Measurements from ENCODE around the gene FHOD3. TPM values are rescaled to one million over a fixed set of nuclear protein-coding genes. Genes with fewer than 3 reads are reported as not detected.
A peak's percentile ranks its signal among the peaks of the same experiment; 100 is the strongest.

Gene FHOD3
- total and polyA plus RNA-seq, 9 of the 15 experiments (the other 6 are each of a cell fraction or from before 2014, with no cell fraction given) = 0.11 TPM; not detected in 8

DNA sequence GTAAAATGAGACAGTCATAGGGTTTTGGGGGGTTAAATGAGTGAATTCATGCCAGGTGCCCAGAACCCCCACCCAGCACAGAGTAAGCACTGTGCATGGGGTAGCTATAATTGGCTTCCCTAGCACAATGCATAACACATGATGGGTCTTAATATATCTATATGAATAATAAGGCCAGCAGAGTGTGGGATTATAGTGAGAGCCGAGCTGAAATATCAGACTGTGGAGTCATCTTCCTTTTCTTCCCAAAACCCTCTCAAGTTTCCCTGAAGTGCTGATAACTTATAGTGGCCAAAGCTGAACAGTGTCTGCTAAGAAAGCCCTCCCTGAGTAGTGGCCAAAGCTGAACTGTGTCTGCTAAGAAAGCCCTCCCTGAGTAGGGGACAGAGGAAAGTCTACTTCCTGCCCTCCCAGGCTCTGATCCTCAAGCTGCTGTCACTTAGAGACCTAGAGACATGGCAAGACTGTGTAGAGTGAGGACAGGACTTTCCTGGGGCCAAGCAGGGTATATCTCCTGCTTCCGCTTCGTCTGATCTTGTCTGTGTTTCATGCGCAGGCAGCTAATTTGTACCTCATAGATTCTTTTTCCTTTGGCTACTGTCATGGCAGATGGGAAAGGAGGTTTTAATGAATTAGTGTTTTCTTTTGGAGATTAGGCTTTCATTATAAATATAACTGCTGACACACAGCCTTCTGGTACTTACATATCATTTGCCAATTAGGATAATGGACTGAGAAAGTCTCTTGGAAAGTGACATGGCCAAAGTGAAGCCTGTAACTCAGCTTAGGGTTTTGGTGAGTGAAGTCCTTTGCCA is 94.9 kb downstream of the FHOD3 start:
- CTCF ChIA-PET (ENCODE audit: low intra/inter-chr PET ratio) = no interaction called here
- Histone ChIP-seq H3K4me2 (ENCODE audit: insufficient read depth, low read length) (no peak overlapping the region), H3K36me3 (ENCODE audit: control insufficient read depth, insufficient read depth, low read length) (no peaks in the 10 kb centered on the region), H3K79me2 (ENCODE audit: control insufficient read depth, insufficient read depth, low read length) (no peaks in the 10 kb centered on the region), H4K20me1 (replicated peaks; ENCODE audit: control insufficient read depth, insufficient read depth, low read length) (no peaks in the 10 kb centered on the region), H2AFZ (ENCODE audit: low read depth, low read length) (no peak overlapping the region), H3K9ac (ENCODE audit: insufficient read depth in 1 of 2, low read depth in 2 of 2, low read length in 2 of 2) (no peak overlapping the region), H3K27me3 (ENCODE audit: control insufficient read depth in 2 of 2, insufficient read depth in 2 of 2, low read length in 2 of 2) (no peaks in the 10 kb centered on the region; a peak in 1 of 5 replicates), H3K9me1 (ENCODE audit: control insufficient read depth, insufficient read depth, low read length) (no peaks in the 10 kb centered on the region), H3K9me3 (replicated peaks; ENCODE audit: control insufficient read depth, insufficient read depth, low read depth, low read length) (no peaks in the 10 kb centered on the region), H3K27ac (ENCODE audit: extremely low read depth, low read depth, low read length) (no peak overlapping the region), H3K4me3 (no peak overlapping the region), H3K4me1 (replicated peaks in 1 of 2; ENCODE audit: control insufficient read depth in 2 of 2, insufficient read depth in 2 of 2, low read length in 2 of 2) (no peaks in the 10 kb centered on the region)
- intact Hi-C loops (cut with micrococcal nuclease) = no loop called here
- POLR2A ChIA-PET = no interaction called here
- no TSS peak for BruUV-seq (replicated peaks)
- in situ Hi-C loops (cut with MboI) = no loop called here
- DNase-seq (ENCODE audit: extremely low read depth in 1 of 4, low spot score in 3 of 4) (no peak), ATAC-seq (peak; percentile 39), FAIRE-seq (no peak)
- WGBS (ENCODE audit: insufficient coverage, low coverage, missing lambda C conversion rate) = 2% methylated on average over 4 of the region's 4 CpGs
- no peak for TF ChIP-seq ZNF197 (CRISPR knock-in tag; IDR thresholded peaks at IDR 0.05; ENCODE audit: low read depth)
- TF ChIP-seq NRF1 (conservative IDR thresholded peaks at IDR 0.05 in 1 of 2, IDR thresholded peaks at IDR 0.05 in 1 of 2) = 0 out of 4 replicates have a peak, but pooled peaks of 1 of the 2 experiments have one; percentile 16

DNA sequence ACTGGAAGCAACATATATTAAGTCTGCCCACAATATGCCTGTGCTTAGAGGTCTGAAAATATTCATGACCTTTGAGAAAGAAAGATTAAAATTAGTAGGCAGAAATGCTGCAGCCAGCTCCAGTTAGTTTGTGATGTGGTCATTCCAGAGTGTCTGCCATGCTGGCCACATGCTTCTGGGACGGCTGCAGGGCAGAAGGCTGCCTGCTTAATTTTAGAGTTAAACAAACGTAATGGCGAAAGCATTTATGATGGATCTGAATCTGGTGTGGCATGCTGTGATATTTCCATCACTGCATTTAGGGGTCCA is 95.4 kb downstream of the FHOD3 start:
- no peak overlapping the region for H3K4me2 ChIP-seq (ENCODE audit: insufficient read depth, low read length)
- TF ChIP-seq ZNF431 (CRISPR knock-in tag; IDR thresholded peaks at IDR 0.05) = no peak
- no peak for TF ChIP-seq BCL6 (CRISPR knock-in tag; IDR thresholded peaks at IDR 0.05)
- TF ChIP-seq NR3C1 (CRISPR knock-in tag; IDR thresholded peaks at IDR 0.05) = no peak
- no peak for TF ChIP-seq SMARCB1 (IDR thresholded peaks at IDR 0.05; ENCODE audit: insufficient read length, low read depth)
- TF ChIP-seq ZNF23 (CRISPR knock-in tag; IDR thresholded peaks at IDR 0.05) = no peak
- no peak for TF ChIP-seq SETDB1 (IDR thresholded peaks at IDR 0.05; ENCODE audit: low read length)
- TF ChIP-seq CREB1 (IDR thresholded peaks at IDR 0.05) = no peak
- no peak for TF ChIP-seq CREB1 (CRISPR knock-in tag; IDR thresholded peaks at IDR 0.05)
- no peak for TF ChIP-seq HDGF (IDR thresholded peaks at IDR 0.05)
- no peak for TF ChIP-seq TCFL5 (CRISPR knock-in tag; conservative IDR thresholded peaks at IDR 0.05)
- H3K79me2 ChIP-seq (ENCODE audit: control insufficient read depth, insufficient read depth, low read length) = no peaks in the 10 kb centered on the region
- H3K36me3 ChIP-seq (ENCODE audit: control insufficient read depth, insufficient read depth, low read length) = no peaks in the 10 kb centered on the region
- in situ Hi-C loops (cut with MboI) = no loop called here
- WGBS (ENCODE audit: insufficient coverage, low coverage, missing lambda C conversion rate) = 0% methylated on average over 3 of the region's 3 CpGs
- intact Hi-C loops (cut with micrococcal nuclease) = no loop called here
- POLR2A ChIA-PET = no interaction called here
- no peak for DNase-seq (ENCODE audit: extremely low read depth in 1 of 4, low spot score in 3 of 4)
- no peaks in the 10 kb centered on the region for H4K20me1 ChIP-seq (replicated peaks; ENCODE audit: control insufficient read depth, insufficient read depth, low read length)
- no TSS peak for BruUV-seq (replicated peaks)
- no peak overlapping the region for H3K27ac ChIP-seq (ENCODE audit: extremely low read depth, low read depth, low read length)
- no peaks in the 10 kb centered on the region for H3K9me3 ChIP-seq (replicated peaks; ENCODE audit: control insufficient read depth, insufficient read depth, low read depth, low read length)
- FAIRE-seq = no peak
- CTCF ChIA-PET (ENCODE audit: low intra/inter-chr PET ratio) = no interaction called here
- no peaks in the 10 kb centered on the region; a peak in 1 of 5 replicates for H3K27me3 ChIP-seq (ENCODE audit: control insufficient read depth in 2 of 2, insufficient read depth in 2 of 2, low read length in 2 of 2)
- no peaks in the 10 kb centered on the region for H3K9me1 ChIP-seq (ENCODE audit: control insufficient read depth, insufficient read depth, low read length)
- H3K4me3 ChIP-seq = no peak overlapping the region
- H2AFZ ChIP-seq (ENCODE audit: low read depth, low read length) = no peak overlapping the region
- H3K4me1 ChIP-seq (replicated peaks in 1 of 2; ENCODE audit: control insufficient read depth in 2 of 2, insufficient read depth in 2 of 2, low read length in 2 of 2) = no peaks in the 10 kb centered on the region
- ATAC-seq = no peak
- no peak overlapping the region for H3K9ac ChIP-seq (ENCODE audit: insufficient read depth in 1 of 2, low read depth in 2 of 2, low read length in 2 of 2)

Measured in K562 (cell line).